Measurements from ENCODE around the gene PLS3.

The PLS3 gene

DNA sequence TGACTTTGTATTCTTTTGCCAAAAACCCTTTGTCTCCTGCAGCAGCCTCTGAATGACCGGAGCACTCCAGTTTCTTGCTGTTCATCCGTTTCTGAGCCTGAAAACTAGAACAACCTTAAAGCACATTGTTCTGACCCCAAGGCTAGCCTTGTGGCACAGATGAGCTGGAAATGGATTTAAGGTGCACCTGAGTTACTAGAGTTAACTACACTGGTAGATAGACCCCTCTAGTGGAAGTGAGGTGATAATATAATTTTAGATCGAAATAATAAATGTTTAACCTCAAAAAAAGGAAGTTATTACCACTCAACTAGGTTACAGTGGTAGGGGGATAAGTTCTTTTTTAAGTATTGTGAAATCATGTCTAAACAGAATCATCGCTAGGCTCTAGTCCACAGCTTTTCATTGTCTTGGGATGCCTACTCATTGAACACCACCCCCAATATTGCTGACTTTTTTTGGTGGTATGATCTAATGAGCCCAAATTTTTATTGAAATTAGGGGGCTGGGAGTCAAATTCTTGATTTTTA, 2.7 kb downstream of the PLS3 start:
- no peak overlapping the region for H3K23ac ChIP-seq (ENCODE audit: low read length in 2 of 2)
- H3K27me3 ChIP-seq (ENCODE audit: control insufficient read depth in 1 of 2, insufficient read depth in 1 of 2, low read length in 2 of 2) = peaks cover 0 to 24% of the 10 kb centered on the region in 2 experiments
- DNase-seq = no peak
- no peak overlapping the region for H2BK5ac ChIP-seq (ENCODE audit: low read depth, low read length, poor library complexity, severe bottlenecking)
- H3K14ac ChIP-seq (ENCODE audit: low read length in 2 of 2) = no peak overlapping the region
- H3K4me1 ChIP-seq (ENCODE audit: control insufficient read depth, insufficient read depth, low read depth, low read length) = no peaks in the 10 kb centered on the region
- H4K8ac ChIP-seq (ENCODE audit: low read length) = no peak overlapping the region
- H2AFZ ChIP-seq (ENCODE audit: low read depth, low read length) = no peak overlapping the region
- H3K36me3 ChIP-seq (ENCODE audit: control insufficient read depth in 1 of 2, insufficient read depth in 2 of 2, low read depth in 1 of 2, low read length in 2 of 2) = peaks cover 0 to 5% of the 10 kb centered on the region in 2 experiments
- no peak overlapping the region for H3K27ac ChIP-seq (ENCODE audit: low read length, poor library complexity, severe bottlenecking)
- no CpG with 5 or more reads among the region's 4 CpGs for WGBS
- no peak overlapping the region for H3K4ac ChIP-seq (ENCODE audit: low read depth in 1 of 2, low read length in 2 of 2)
- H3K18ac ChIP-seq (ENCODE audit: low read depth in 1 of 2, low read length in 2 of 2) = no peak overlapping the region
- no peak overlapping the region for H4K91ac ChIP-seq (ENCODE audit: low read length)
- no peak overlapping the region for H2BK120ac ChIP-seq (ENCODE audit: low read depth, low read length)
- H2BK15ac ChIP-seq (ENCODE audit: low read depth, poor library complexity, severe bottlenecking) = no peak overlapping the region
- H3K79me1 ChIP-seq (replicated peaks; ENCODE audit: low read length, poor library complexity, severe bottlenecking) = no peaks in the 10 kb centered on the region
- no peaks in the 10 kb centered on the region for H3K9me3 ChIP-seq (ENCODE audit: control insufficient read depth, low read length)
- H2AK5ac ChIP-seq (ENCODE audit: low read length, severe bottlenecking) = no peak overlapping the region
- no peak overlapping the region for H3K4me2 ChIP-seq (ENCODE audit: low read length, poor library complexity, severe bottlenecking)
- H3K9ac ChIP-seq (ENCODE audit: low read length) = peak overlapping the region; percentile 94
- H2BK12ac ChIP-seq (ENCODE audit: low read length in 2 of 2) = no peak overlapping the region
- H3K4me3 ChIP-seq (ENCODE audit: insufficient read depth in 1 of 2, low read depth in 1 of 2, low read length in 2 of 2) = peak overlapping the region in 1 of 2 experiments; percentile 83

GRCh38 chrX:115564243-115564642, 3.3 kb downstream of the PLS3 start:
- DNase-seq = peak; percentile 5
- WGBS = 100% methylated on average over 1 of the region's 2 CpGs
- H3K18ac ChIP-seq (ENCODE audit: low read depth in 1 of 2, low read length in 2 of 2) = no peak overlapping the region
- no peak overlapping the region for H3K23ac ChIP-seq (ENCODE audit: low read length in 2 of 2)
- no peaks in the 10 kb centered on the region for H3K4me1 ChIP-seq (ENCODE audit: control insufficient read depth, insufficient read depth, low read depth, low read length)
- H3K4ac ChIP-seq (ENCODE audit: low read depth in 1 of 2, low read length in 2 of 2) = no peak overlapping the region
- no peak overlapping the region for H2BK120ac ChIP-seq (ENCODE audit: low read depth, low read length)
- no peak overlapping the region for H4K91ac ChIP-seq (ENCODE audit: low read length)
- H3K27me3 ChIP-seq (ENCODE audit: control insufficient read depth in 1 of 2, insufficient read depth in 1 of 2, low read length in 2 of 2) = peaks cover 0 to 22% of the 10 kb centered on the region in 2 experiments
- no peaks in the 10 kb centered on the region for H3K79me1 ChIP-seq (replicated peaks; ENCODE audit: low read length, poor library complexity, severe bottlenecking)
- no peak overlapping the region for H3K4me2 ChIP-seq (ENCODE audit: low read length, poor library complexity, severe bottlenecking)
- H2BK15ac ChIP-seq (ENCODE audit: low read depth, poor library complexity, severe bottlenecking) = no peak overlapping the region
- H3K27ac ChIP-seq (ENCODE audit: low read length, poor library complexity, severe bottlenecking) = no peak overlapping the region
- H4K8ac ChIP-seq (ENCODE audit: low read length) = no peak overlapping the region
- H3K36me3 ChIP-seq (ENCODE audit: control insufficient read depth in 1 of 2, insufficient read depth in 2 of 2, low read depth in 1 of 2, low read length in 2 of 2) = peaks cover 0 to 5% of the 10 kb centered on the region in 2 experiments
- no peak overlapping the region for H2AK5ac ChIP-seq (ENCODE audit: low read length, severe bottlenecking)
- H2BK5ac ChIP-seq (ENCODE audit: low read depth, low read length, poor library complexity, severe bottlenecking) = no peak overlapping the region
- no peak overlapping the region for H2BK12ac ChIP-seq (ENCODE audit: low read length in 2 of 2)
- H2AFZ ChIP-seq (ENCODE audit: low read depth, low read length) = no peak overlapping the region
- peak overlapping the region; percentile 94 for H3K9ac ChIP-seq (ENCODE audit: low read length)
- no peak overlapping the region for H3K14ac ChIP-seq (ENCODE audit: low read length in 2 of 2)
- H3K4me3 ChIP-seq (ENCODE audit: insufficient read depth in 1 of 2, low read depth in 1 of 2, low read length in 2 of 2) = peak overlapping the region in 1 of 2 experiments; percentile 83
- no peaks in the 10 kb centered on the region for H3K9me3 ChIP-seq (ENCODE audit: control insufficient read depth, low read length)

DNA sequence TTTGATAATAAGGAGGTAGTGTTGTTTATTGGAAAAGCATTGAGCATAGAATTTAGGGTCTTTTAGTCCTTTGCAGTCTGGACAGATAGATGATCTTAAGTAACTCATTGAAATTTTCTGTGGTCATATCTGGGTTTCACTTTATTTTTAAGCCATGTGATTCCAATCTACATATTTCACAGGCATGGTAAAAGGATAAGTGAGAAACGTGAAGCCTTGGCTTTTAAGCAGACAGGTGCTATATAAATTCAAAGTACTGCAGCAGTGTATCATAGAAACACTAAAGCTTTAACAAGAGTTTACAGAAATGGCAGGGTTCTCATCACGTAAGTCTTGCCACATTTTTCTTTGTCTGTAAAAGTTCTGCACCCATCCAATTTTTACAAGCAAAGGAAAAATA, 4.9 kb downstream of the PLS3 start:
- WGBS = no CpG with 5 or more reads among the region's 2 CpGs
- Histone ChIP-seq H4K8ac (ENCODE audit: low read length) (no peak overlapping the region), H2AK5ac (ENCODE audit: low read length, severe bottlenecking) (no peak overlapping the region), H3K9ac (ENCODE audit: low read length) (no peak overlapping the region), H3K4me1 (ENCODE audit: control insufficient read depth, insufficient read depth, low read depth, low read length) (no peaks in the 10 kb centered on the region), H3K4ac (ENCODE audit: low read depth in 1 of 2, low read length in 2 of 2) (no peak overlapping the region), H3K79me1 (replicated peaks; ENCODE audit: low read length, poor library complexity, severe bottlenecking) (no peaks in the 10 kb centered on the region), H3K4me2 (ENCODE audit: low read length, poor library complexity, severe bottlenecking) (no peak overlapping the region), H3K27me3 (ENCODE audit: control insufficient read depth in 1 of 2, insufficient read depth in 1 of 2, low read length in 2 of 2) (peaks cover 0 to 16% of the 10 kb centered on the region in 2 experiments), H2AFZ (ENCODE audit: low read depth, low read length) (no peak overlapping the region), H3K36me3 (ENCODE audit: control insufficient read depth in 1 of 2, insufficient read depth in 2 of 2, low read depth in 1 of 2, low read length in 2 of 2) (peaks cover 0 to 5% of the 10 kb centered on the region in 2 experiments), H2BK15ac (ENCODE audit: low read depth, poor library complexity, severe bottlenecking) (no peak overlapping the region), H3K9me3 (ENCODE audit: control insufficient read depth, low read length) (no peaks in the 10 kb centered on the region), H2BK120ac (ENCODE audit: low read depth, low read length) (no peak overlapping the region), H3K18ac (ENCODE audit: low read depth in 1 of 2, low read length in 2 of 2) (no peak overlapping the region), H4K91ac (ENCODE audit: low read length) (no peak overlapping the region), H3K14ac (ENCODE audit: low read length in 2 of 2) (no peak overlapping the region), H2BK5ac (ENCODE audit: low read depth, low read length, poor library complexity, severe bottlenecking) (no peak overlapping the region), H3K4me3 (ENCODE audit: insufficient read depth in 1 of 2, low read depth in 1 of 2, low read length in 2 of 2) (no peak overlapping the region), H3K23ac (ENCODE audit: low read length in 2 of 2) (no peak overlapping the region), H2BK12ac (ENCODE audit: low read length in 2 of 2) (no peak overlapping the region), H3K27ac (ENCODE audit: low read length, poor library complexity, severe bottlenecking) (no peak overlapping the region)
- no peak for DNase-seq

DNA sequence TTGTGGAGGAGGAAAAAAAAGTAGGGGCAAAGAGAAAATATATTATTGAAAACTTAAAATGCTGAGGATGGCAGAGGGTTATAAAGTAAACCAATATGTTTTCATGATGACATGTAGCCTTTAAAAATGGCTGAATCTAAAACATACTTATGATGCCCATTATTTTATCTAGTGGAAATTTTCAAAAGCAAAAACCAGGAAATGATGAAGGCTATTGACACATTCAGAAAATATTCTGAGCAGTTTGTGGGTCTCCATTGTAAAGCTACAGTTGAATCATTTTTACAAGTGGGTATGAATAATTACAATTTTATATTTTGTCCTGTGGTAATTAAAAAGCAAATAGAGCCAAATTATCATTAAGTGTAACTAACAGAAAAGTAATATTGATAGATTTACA, 10.7 kb downstream of the PLS3 start:
- H3K27ac ChIP-seq (ENCODE audit: low read length, poor library complexity, severe bottlenecking) = no peak overlapping the region
- H4K91ac ChIP-seq (ENCODE audit: low read length) = no peak overlapping the region
- no peak overlapping the region for H3K14ac ChIP-seq (ENCODE audit: low read length in 2 of 2)
- peaks cover 0 to 6% of the 10 kb centered on the region in 2 experiments for H3K27me3 ChIP-seq (ENCODE audit: control insufficient read depth in 1 of 2, insufficient read depth in 1 of 2, low read length in 2 of 2)
- no peak overlapping the region for H2BK15ac ChIP-seq (ENCODE audit: low read depth, poor library complexity, severe bottlenecking)
- H3K18ac ChIP-seq (ENCODE audit: low read depth in 1 of 2, low read length in 2 of 2) = no peak overlapping the region
- no peak for DNase-seq
- no peak overlapping the region for H2AFZ ChIP-seq (ENCODE audit: low read depth, low read length)
- no peak overlapping the region for H3K4me3 ChIP-seq (ENCODE audit: insufficient read depth in 1 of 2, low read depth in 1 of 2, low read length in 2 of 2)
- no peak overlapping the region for H3K4ac ChIP-seq (ENCODE audit: low read depth in 1 of 2, low read length in 2 of 2)
- no peak overlapping the region for H2BK120ac ChIP-seq (ENCODE audit: low read depth, low read length)
- H2AK5ac ChIP-seq (ENCODE audit: low read length, severe bottlenecking) = no peak overlapping the region
- H2BK12ac ChIP-seq (ENCODE audit: low read length in 2 of 2) = no peak overlapping the region
- no peak overlapping the region for H3K9ac ChIP-seq (ENCODE audit: low read length)
- H3K9me3 ChIP-seq (ENCODE audit: control insufficient read depth, low read length) = no peaks in the 10 kb centered on the region
- no peak overlapping the region for H4K8ac ChIP-seq (ENCODE audit: low read length)
- no peak overlapping the region for H2BK5ac ChIP-seq (ENCODE audit: low read depth, low read length, poor library complexity, severe bottlenecking)
- H3K79me1 ChIP-seq (replicated peaks; ENCODE audit: low read length, poor library complexity, severe bottlenecking) = no peaks in the 10 kb centered on the region
- peaks cover 0 to 11% of the 10 kb centered on the region in 2 experiments for H3K36me3 ChIP-seq (ENCODE audit: control insufficient read depth in 1 of 2, insufficient read depth in 2 of 2, low read depth in 1 of 2, low read length in 2 of 2)
- H3K4me1 ChIP-seq (ENCODE audit: control insufficient read depth, insufficient read depth, low read depth, low read length) = no peaks in the 10 kb centered on the region
- H3K4me2 ChIP-seq (ENCODE audit: low read length, poor library complexity, severe bottlenecking) = no peak overlapping the region
- no peak overlapping the region for H3K23ac ChIP-seq (ENCODE audit: low read length in 2 of 2)

Data from mesenchymal stem cell (in vitro differentiated cells and primary cell).